Hematopoietic multipotent progenitor cell treated with erythropoietin and hydrocortisone succinate and interleukin-3 and kit ligand, for 8 days (in vitro differentiated cells): ENCODE results near the gene AWAT1.
"Not testable (repeated sequence)": the region's sequence is repeated elsewhere in the genome, so short reads cannot be mapped to it uniquely, and the experiment has no call there.

ENCODE experiments used
- DNase-seq: peaks from one replicate; pipeline ENCODE4 v3.0.0-alpha.2; 2015

The AWAT1 gene

GRCh38 chrX:70234355-70234754, at the start of gene AWAT1:
AWAT1 (plus strand) TSS chrX:70234655; CDS start chrX:70234696, 41 bp downstream.
- DNase-seq: no peak

DNA sequence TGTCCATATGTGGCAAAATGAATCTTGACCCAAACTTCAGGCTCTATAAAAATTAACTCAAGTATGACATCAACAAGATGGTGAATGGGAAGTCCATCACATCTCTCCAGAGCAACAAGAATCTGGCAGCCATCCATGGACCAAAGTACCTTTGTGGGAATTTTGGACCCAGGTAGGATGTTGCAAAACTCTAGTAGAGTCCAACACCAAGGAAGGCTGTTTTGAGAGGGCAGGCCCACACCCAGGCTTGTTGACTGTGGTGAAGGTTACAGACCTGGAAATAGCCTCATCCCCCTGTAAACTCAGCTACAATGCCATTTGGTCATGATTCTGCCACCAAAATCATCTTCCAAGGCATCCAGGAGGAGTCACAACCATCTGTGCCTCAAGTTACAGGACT, 44.2 kb upstream of the AWAT1 start:
- no peak for DNase-seq

DNA sequence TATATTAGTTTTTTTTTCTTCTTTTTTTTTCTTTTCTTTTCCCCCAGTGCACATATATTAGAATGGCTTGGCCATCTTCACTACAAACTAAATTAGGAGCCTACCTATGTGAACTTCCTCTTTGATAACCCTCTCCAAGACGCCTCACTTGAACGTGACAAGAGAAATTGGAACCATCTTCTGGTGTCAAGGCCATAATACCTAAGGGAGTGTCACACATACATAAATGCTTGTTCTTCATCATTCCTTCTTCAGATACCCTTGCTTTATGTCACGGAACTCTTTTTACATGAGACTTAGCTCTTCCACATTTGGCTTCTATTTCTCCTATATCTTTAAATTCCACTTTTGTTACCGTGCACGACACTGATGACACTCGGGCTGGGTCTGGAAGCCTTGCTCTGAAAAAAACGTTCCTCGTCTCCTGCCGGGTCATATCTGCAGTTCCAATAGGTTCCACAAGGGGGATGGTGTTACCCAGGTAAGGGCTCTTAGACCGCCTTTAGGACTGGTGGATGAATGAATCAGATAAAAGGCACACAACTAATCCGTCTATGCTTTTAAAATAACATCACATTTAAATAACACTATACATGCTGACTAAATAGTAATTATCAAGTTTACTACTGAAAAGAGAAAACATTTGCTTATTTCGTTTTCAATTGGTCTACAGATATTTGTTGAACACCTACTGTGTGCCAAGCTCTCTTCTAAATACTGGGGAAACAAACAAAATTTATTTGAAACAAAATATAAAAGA, 37.3 kb upstream of the AWAT1 start:
- DNase-seq: peak; percentile 75

DNA sequence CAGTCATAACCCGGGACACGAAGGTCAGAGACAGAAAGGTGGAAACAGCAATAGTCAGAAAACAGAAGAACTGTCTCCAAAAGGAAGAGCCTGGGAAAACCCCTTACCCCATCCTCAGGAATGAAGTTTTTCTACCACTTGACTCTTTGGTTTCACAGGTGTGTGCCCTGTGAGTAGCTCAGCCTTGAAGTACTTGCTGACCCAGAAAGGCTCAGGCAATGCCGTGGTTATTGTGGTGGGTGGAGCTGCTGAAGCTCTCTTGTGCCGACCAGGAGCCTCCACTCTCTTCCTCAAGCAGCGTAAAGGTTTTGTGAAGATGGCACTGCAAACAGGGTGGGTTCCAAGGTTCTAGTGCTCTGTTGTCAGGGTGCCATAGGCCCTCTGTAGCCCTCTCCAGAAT, 32.7 kb upstream of the AWAT1 start:
- DNase-seq: no peak

DNA sequence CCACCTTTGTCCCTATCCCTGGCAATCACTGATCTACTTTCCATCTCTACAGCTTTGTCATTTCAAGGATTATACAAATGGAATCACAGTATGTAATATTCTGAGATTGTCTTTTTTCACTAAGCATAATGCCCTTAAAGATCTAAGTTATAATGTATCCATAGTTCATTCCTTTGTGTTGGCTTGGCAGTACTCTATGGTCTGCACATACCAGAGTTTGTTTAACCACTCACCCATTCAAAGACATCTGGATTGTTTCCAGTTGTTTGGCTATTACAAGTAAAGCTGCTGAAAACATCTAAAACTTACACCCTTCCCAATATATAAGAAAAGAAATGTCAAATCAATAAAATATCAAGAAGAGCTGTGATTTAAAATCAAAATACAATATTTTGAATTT, 26.0 kb upstream of the AWAT1 start:
- DNase-seq: no peak

DNA sequence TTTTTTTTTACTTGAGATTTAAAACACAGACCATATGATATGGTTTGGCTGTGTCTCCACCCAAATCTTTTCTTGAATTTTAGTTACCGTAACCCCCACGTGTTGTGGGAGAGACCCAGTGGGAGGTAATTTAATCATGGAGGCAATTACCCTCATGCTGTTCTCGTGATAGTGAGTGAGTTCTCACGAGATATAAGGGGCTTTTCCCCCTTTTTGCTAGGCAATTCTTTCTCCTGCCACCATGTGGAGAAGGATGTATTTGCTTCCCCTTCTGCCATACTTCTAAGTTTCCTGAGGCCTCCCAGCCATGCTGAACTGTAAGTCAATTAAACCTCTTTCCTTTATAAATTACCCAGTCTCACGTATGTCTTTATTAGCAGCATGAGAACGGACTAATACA, 24.9 kb upstream of the AWAT1 start:
- not testable (repeated sequence) for DNase-seq

- peak; percentile 86 for DNase-seq
Observed at GRCh38 chrX:70219938-70220764, 14.3 kb upstream of the AWAT1 start.

- DNase-seq: peak; percentile 7
Observed at GRCh38 chrX:70226048-70226447, 8.4 kb upstream of the AWAT1 start.

- no peak for DNase-seq
Observed at GRCh38 chrX:70226687-70227086, 7.8 kb upstream of the AWAT1 start.

GRCh38 chrX:70231666-70232065, 2.8 kb upstream of the AWAT1 start:
- peak; percentile 51 for DNase-seq

GRCh38 chrX:70240751-70241150, 6.3 kb downstream of the AWAT1 start:
- DNase-seq: peak; percentile 70

- DNase-seq: no peak
Observed at GRCh38 chrX:70241501-70241900, 7.0 kb downstream of the AWAT1 start.

DNA sequence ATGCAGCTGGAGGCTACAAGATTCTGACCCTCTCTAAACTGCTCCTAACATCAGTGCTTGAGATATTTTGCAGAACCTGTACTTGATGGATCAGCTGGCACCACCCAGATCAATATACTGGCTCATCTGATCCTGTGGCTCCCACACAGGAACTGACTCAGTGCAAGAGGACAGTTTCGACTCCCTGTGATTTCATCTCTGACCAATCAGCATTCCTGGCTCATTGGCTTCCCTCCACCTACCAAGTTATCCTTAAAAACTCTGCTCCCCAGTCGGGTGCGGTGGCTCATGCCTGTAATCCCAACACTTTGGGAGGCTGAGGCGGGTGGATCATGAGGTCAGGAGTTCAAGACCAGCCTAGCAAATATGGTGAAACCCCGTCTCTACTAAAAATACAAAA, 9.1 kb downstream of the AWAT1 start:
- DNase-seq: not testable (repeated sequence)

DNA sequence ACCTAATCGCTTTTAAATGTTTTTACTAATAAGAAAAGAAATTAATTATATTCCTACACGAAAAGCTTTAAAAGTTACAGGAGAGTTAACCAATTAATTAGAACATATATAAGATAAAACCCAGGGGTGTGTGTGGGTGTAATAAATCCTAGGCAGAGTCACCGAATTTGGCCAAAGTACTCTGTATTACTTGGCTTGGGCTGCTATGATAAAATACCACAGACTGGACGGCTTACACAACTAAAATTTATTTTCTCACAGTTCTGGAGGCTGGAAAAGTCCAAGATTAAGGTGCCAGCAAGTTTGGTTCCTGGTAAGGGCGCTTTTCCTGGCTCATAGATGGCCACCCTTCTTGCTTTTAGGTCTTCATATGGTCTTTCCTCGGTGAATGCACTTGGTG, 10.4 kb downstream of the AWAT1 start:
- no peak for DNase-seq

GRCh38 chrX:70247252-70247651, 12.8 kb downstream of the AWAT1 start:
- no peak for DNase-seq

DNA sequence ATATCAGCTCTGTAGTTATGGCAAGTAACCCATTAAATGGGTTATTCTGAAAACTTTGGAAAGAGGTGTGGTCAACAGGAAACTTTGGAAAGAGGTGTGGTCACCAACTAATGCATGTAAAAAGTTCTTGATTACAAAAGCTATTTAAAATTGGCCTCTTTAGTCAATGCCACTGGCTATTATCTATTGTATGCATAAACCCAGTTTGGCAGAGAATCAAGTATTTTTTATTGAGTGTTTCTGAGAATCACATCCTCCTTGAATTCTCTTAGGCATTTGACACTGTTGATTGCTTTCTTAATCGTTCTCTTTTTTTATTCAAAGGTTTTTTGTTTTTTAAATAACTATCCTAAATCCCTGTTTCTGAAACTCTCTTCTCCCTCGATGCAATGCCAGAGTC, 18.0 kb downstream of the AWAT1 start:
- DNase-seq: peak; percentile 88

DNA sequence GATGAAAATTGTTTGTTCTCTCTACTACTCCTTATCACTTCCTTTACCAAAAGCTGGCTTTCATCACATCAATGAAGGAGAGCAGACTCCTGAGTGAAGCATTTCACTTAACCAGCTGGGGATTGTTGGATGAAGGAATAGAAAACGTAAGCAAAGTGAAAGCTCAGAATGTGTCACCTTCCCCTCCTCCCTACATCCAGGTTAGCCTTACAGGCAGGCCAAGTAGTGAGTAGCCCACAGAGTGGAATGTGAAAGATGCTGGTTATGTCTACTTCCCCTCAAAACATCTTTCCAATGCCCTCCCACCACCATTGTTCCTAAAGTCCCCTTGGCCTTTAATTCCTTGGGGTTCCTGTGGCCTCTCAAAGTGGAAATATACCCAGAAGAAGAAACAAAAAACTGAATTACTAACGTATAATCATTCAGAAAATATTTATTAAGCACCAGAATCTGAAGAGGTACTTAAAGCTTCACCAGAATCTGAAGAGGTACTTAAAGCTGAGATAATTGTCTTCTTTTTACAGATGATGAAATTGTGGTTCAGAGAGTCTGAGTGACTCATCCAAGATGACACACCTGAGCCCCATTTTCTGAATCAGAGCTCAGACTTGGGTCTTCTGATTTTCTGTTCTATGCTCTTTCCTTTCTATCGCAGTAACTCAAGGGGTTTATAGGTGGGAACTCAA, 19.1 kb downstream of the AWAT1 start:
- DNase-seq: no peak

DNA sequence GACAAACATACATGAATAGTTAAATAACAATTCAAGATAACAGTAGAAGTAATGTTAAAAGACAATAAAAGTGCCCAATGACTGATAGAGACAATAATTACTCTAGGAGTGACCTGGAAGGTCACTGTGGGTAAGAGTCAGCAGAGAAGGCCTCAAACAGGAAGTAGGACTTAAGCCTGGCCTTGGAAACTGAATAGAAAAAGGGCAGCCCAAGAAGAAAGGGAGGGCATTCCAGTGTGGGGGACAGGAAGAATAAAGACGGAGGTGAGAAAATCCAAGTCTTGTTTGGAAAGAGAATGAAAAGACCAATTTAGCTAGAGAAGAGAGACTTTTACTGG, 19.6 kb downstream of the AWAT1 start:
- no peak for DNase-seq

GRCh38 chrX:70254909-70255308, 20.5 kb downstream of the AWAT1 start:
- DNase-seq: no peak

DNA sequence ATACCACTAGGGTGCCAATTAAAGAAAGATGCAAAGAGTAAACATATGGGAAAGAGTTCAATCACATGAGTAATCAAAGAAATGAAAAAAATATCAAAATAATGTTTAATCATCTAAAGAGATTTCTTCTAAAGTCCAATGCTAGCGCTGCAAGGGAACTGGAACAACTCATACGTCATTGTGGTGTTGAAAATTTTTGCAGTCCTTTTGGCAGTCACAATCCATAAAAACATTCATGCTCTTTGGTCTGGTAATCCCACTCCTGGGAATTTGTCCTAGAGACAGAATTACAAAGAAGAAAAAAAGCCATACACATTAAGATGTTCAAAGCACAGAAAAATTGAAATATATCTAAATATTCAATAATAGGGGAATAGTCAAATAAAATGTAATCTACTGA, 21.0 kb downstream of the AWAT1 start:
- DNase-seq: no peak

DNA sequence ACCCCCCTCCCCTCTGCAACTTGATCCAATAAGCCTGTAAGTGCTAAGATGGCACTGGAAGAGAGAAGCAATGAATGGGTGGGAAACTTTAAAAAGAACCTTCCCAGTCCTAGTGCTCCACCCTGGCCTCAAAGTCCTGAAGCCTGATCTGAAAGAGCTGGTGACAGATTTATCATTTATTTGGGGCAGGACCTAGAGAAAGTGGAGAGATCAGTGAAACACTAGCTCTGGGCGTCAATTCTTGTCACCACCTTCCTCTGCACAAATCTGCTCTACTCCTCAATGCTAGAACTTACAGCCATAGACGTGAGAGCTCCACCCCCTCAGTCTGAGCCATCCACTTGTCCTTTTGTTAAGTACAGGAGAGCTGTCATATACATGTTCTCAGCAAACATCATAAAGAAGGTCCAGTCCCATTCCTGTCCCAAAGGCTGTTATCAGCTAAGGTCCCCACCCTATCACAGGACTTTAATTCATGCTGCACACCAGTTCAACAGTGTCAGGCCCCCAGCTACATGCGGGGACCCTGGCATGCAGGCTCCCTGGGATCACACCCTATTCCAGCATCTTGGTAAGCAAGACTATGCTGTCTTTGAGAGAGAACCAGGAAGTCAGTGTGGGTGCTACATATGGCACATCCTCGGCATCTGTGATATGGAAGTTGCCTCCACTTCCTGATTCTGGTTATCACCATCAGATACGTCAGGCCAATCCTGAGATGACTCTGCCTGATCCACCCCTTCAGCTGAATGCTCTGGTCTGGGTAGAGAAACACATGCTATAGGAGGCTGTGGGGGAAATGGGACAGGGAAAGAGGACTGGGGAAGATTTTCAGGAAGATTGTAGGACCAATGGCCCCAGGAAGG, 23.2 kb downstream of the AWAT1 start:
- DNase-seq: no peak

- no peak for DNase-seq
Observed at GRCh38 chrX:70260104-70260503, 25.6 kb downstream of the AWAT1 start, which contains the start of gene P2RY4. P2RY4 (minus strand) TSS chrX:70260204; CDS start chrX:70259624, 580 bp downstream.
